NCI-H146 treated with DMSO at 0.1 percent for 48 hours (cell line): Measurements from ENCODE around the gene GSN.

Source experiments
- DNase-seq: peaks from one replicate; lab custom pipeline; 2025; ENCODE audit not compliant: unreplicated experiment; lab: John Stamatoyannopoulos, UW

The GSN gene

GRCh38 chr9:121242959-121243346 is 25.0 kb upstream of the GSN start:
- no peak for DNase-seq

DNA sequence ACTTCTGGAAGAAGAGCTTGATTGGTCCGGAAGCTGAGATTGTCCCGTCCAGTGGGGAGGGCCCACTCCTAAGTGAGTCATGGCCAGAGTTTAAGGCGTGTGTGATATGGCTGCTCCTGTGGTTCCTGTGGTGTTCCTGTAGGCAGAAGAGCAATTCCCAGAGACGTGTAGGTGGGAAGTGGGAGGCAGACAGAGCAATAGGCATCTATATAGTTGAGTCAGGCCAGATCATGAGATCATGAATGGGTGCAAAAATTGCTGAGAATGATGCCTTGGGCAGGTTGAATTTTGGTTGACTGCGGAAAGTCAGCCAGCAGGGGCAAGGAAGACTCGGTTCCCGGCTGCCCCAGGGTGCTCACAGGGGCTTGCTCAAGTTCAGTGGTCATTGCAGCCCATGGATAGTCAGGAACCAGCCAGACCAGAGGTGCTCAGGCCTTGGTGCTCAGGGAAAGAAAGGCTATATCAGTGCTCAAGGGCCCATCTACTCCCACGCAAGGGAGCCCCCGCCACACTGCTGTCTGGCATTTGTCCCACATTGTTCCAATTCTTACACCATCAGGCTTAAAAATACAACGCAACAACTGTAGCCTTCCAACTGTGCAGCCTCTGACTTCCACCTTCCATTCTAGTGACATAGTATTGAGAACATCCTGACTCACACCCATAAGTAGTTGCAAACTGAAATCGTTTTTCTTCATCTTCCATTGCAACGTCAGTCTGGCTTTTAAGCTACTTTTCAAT is 21.0 kb upstream of the GSN start:
- no peak for DNase-seq

- no peak for DNase-seq
Observed at GRCh38 chr9:121249563-121249962, 18.4 kb upstream of the GSN start.

DNA sequence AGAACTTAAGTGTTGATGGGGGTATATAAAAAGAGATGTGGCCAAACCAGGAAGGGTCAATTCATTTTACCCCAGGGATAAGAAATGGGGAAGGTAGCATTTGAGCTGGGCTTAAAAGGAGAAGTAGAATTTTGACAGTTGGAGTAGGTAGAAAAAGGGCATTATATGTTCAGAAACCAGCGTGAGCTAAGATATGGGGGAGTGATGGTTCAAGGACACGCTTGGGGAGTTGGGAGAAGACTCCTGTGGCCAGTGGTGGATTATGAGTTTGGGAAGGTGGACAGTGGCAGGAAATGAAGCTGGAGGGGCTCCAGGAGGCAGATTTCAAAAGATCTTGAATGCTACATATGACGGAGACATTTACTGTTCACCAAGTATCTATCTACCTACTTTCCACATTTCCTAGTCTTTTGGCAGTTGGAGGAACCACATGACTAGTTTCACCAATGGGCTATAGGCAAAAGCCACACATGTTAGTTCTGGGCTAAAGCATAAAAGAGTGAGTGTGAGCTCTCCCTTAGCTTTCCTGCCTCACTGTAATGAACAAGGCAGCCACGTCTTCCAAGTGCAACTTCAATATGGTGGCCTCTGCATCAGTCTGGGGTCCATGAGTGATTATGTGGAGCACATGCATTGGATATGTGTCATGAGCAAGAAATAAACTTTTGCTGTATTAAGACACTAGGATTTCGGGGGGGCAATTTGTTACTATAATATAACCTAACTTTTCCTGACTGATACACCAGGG is 15.7 kb upstream of the GSN start:
- DNase-seq = no peak

DNA sequence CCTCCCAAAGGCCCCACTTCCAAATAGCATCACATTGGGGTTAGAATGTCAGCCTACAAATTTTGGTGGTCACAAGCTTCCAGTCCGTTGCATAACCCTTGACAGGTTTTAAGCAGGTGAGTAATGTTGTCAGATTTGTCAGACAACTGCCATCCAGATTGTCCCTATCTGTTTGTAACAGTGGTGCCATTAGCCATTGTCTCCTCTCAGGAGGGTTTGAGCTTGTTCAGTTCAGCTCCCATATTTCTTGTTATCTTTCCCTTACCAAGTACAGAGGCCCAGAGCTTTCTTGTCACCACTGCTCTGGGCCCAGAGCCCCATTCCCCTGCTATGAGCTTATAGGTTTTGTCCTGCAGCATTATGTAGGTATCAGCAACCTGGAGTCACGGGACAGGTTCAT is 14.8 kb upstream of the GSN start:
- DNase-seq = no peak

- no peak for DNase-seq
Observed at GRCh38 chr9:121253821-121254501, 14.0 kb upstream of the GSN start.

DNA sequence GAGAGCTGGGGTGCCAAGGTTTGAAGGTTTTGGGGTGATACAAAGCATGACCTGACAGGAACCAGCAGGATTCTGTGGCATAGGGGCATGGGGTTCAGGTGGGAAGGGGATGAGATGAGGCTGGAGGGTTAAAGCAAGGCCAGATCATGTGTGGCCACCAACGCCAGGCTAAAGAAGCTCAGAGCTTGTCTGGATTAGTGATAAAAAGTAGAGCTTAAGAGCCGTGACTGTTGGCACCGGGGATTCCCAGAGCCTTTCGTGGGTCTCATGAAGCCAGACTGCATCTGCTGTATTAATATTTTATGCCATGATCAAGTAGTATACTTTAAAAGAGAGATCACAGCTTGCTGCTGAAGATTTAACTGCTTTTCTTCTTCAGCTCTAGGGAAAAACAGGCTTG is 8.5 kb upstream of the GSN start:
- DNase-seq = no peak

GRCh38 chr9:121259935-121260334 is 8.0 kb upstream of the GSN start:
- no peak for DNase-seq

DNA sequence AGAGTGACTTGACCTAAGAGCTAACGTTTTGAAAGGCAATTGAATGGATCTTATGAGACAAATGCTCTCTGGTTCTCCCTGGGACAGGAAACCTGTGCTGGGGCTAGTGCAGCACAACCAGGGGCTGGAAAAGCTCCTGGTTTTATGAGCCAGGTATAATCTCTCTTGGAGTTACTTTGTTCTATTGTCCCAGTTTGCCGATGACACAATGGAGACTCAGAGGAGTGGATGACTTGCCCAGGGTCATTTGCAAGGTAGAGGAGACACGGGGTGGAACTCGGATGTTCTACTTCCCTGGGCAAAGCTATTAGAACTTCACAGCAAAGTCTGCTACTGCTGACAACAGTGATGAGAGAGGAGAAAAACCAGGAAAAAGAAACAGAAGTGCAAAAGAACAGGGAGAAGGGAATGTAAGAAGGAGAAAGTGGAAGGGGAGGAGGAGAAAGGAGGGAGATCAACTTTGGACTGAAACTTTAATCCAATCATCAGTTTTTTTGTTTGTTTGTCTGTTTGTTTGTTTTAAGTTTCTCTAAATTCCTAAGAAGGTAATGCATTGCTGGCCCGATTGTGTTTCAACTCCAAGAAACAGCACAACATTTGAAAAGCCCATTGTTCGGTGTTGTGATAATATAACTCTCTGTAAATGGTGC is 7.4 kb upstream of the GSN start:
- DNase-seq = no peak

DNA sequence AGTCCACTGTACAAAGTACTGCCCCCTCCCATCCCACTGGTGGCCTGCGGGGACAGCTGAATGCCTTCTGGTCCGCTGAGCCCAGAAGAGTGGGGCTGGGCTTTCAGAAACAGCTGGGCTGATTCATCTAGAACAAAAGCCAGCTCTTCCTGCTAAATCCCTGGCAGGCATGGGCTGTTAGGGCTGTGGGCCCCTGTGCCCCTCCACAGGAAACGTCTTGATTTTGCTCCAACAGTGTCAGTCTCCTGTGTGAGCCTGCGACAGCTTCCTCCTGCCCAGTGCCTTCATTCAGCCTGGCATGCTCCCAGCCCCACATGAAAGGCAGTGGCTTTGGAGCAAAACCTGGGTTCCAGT is 6.9 kb upstream of the GSN start:
- no peak for DNase-seq

DNA sequence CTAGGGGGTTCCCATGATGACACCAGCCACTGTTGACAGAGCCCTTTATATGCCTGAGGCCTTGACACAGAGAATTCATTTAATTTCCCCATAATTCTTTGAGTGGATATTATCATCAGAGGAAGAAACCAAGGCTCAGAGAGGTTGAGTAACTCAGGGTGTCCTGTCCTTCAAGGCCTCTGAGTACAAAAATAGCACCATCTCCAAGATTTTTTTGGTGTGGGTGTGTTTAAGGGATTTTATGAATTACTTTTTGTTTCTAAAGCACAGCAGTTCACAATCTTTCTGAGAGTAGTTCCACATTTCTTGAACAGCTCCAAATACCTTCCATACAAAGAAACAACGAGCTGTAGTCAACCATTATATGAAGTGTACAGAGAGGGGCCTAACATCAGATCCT is 6.2 kb upstream of the GSN start:
- no peak for DNase-seq

DNA sequence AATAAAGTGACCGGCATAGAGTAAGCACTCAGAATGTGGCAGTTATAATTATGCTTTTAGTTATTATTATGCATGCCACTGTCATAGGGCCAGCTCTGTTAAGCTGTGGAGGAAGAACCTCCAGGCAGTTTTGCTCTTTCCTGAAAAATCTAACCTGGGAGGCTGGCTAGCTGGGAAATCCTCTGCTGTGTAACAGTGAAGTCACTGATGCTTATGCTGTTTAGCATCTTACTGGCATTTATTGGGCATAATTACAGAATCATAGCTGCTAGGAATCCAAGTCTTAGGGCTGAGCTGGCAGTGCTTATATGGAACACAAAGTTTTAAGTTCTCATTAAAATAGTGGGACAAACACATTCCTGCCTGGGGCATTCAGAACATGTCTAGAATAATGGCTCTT is 5.5 kb upstream of the GSN start:
- no peak for DNase-seq

GRCh38 chr9:121262953-121263352 is 5.0 kb upstream of the GSN start:
- DNase-seq = no peak

DNA sequence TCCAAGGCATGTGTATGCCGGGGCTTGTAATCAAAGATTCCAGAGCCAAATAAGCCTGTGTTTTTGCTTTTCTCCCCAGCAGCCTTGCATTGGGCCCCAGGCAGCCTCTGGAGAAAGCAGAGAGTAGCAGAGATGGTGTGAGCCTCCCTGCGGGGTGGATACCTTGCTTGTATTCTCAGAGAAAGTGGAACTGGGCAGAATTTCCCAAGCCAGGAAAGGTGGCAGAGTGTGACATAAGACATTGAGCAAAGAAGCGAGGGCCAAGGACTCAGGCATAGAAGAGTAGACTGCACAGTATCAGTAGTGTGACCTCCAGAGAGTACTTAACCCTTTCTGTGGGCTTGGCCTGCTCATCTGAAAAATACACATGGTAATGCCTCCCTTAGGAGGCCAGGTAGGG is 1.6 kb upstream of the GSN start:
- no peak for DNase-seq

DNA sequence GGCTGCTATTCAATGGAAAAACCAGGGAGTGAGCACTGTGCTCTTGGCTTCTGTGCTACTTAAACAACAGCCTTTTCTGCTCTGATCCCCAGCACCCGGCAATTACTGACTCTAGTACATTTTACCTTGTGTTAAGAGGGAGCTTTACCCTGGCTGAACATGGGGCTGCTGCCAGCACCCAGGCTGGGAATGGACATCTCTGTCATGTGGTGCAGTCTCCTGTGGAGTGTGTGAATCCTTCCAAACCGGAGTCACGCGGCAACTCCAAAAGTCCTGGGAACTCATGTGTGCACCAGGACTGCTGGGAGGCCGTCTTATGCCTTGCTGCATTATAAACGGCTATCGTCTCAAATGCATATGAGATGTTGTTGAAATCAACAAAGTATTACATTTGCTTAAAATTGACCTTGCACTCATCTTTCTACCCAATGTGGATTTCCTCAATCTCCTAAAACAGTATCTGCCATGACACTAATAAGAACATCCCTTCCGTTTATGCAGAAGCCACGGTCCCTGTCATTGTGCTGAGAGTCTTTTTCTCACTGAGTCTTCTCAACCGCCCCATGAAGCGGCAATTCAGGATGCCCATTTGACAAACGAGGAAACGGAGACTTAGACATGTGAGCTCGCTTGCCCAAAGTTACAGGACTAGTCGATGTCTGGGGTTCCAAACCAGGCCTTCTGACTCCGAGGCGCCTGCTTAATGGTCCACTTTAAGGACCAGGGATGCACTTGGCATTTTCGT is 884 bp upstream of the GSN start:
- DNase-seq = no peak

DNA sequence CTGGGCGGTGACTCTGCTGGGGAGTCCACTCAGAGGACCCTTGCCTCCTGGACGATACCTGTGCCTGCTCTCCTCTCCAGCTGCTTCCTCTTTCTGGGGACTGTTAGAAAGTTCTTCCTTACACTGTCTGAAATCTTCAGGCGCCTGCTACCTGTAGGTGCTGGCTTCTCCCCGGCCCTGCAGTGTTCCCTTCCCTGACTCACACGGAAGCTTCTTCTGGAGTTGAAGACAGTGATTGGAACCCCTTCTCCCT is 562 bp downstream of the GSN start:
- no peak for DNase-seq

DNA sequence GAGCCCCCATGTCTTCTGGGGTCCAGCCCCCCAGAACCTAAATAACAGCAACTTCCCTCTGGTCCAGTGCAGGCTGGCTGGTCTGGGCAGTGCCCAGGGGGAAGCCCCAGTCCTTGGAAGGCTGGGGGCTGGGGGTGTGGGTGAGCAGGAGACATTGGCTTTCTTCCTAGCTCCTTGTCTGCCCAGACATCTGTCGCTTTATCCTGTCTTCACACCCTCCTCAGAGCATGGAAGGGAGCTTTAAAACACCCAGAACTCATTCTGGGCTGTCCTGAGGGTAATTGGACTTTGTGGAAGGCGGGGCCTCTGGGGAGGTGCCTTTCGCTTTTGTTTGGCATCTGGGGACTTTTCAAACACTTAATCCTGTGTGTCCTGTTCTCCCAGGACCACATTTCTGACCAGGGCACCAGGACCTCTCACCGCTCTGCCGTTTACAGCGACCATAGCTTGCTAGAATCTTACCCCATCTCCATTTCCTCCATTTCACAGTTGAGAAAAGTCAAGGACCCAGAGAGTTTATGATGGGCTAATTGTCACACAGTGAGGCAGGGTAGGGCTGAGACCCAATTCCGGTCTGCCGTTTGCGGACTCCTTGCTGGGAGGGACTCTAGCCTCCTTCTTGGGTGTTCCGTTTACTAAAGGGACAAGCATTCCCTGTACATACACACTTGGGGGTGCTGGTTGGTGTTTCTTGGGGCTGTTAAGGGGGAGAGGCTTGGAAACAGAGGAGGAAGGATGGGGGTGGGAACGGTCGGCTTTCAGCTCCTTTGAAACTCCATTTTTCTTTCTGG is 1.1 kb downstream of the GSN start:
- no peak for DNase-seq

DNA sequence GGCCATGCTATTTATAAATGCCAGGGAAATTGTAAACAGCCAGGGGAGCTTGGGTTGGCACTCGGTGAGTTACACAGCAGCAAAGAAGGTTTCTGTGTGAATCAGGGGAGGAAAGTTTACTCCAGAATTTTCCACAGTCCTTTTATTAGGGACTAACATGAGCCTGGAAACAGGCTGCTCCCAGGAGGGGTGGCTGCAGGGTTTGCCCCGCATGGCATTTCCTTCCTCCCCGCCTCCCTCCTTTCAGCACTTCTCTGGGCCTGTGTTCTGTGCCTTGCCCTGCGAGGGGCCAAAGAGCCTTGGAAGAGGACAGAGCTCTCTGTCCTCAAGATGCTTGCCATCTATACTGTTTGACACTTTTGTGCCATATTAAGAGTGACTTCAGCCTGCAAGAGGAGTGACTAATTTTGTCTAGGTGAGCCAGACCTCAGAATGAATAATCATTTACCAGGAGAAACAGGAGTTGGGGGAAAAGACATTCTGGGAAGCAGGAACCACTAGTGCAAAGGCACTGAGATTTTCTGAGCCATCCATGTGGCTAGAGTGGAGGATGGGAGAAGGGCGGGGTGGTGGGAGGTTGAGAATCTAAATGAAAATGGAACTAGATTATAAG is 1.8 kb downstream of the GSN start:
- no peak for DNase-seq

GRCh38 chr9:121271368-121272341 is 3.7 kb downstream of the GSN start:
- DNase-seq = no peak
